ENCODE measurements around the gene CCDC14.

The CCDC14 gene

GRCh38 chr3:123884993-123885392 lies 76.0 kb downstream of the CCDC14 start:
- DNase-seq (ENCODE audit: low read depth) = no peak
- TF ChIP-seq CTCF (IDR thresholded peaks at IDR 0.05; ENCODE audit: control insufficient read depth, insufficient read depth, low read depth, low read length, missing control alignments) = no peak
- H3K4me3 ChIP-seq (ENCODE audit: control insufficient read depth, low read depth, low read length) = no peak overlapping the region; the same call in 1 of the 2 replicates

GRCh38 chr3:123884203-123884831 lies 76.7 kb downstream of the CCDC14 start, which contains the start of gene MYLK:
Gene MYLK (minus strand): TSS chr3:123884332. CDS start chr3:123793841, 90,491 bp downstream.
- DNase-seq (ENCODE audit: low read depth) = peak; percentile 83
- peak within 1 kb of the TSS; percentile 89 for H3K4me3 ChIP-seq (ENCODE audit: control insufficient read depth, low read depth, low read length)
- TF ChIP-seq CTCF (IDR thresholded peaks at IDR 0.05; ENCODE audit: control insufficient read depth, insufficient read depth, low read depth, low read length, missing control alignments) = no peak

- peak overlapping the region; percentile 89 for H3K4me3 ChIP-seq (ENCODE audit: control insufficient read depth, low read depth, low read length)
- TF ChIP-seq CTCF (IDR thresholded peaks at IDR 0.05; ENCODE audit: control insufficient read depth, insufficient read depth, low read depth, low read length, missing control alignments) = no peak
- no peak for DNase-seq (ENCODE audit: low read depth)
Observed at GRCh38 chr3:123883701-123884202, 77.3 kb downstream of the CCDC14 start.

- no peak for DNase-seq (ENCODE audit: low read depth)
- TF ChIP-seq CTCF (IDR thresholded peaks at IDR 0.05; ENCODE audit: control insufficient read depth, insufficient read depth, low read depth, low read length, missing control alignments) = no peak
- peak overlapping the region; percentile 89 for H3K4me3 ChIP-seq (ENCODE audit: control insufficient read depth, low read depth, low read length)
Observed at GRCh38 chr3:123883111-123883510, 77.9 kb downstream of the CCDC14 start.

GRCh38 chr3:123881771-123882170 lies 79.3 kb downstream of the CCDC14 start:
- no peak for TF ChIP-seq CTCF (IDR thresholded peaks at IDR 0.05; ENCODE audit: control insufficient read depth, insufficient read depth, low read depth, low read length, missing control alignments)
- no peak for DNase-seq (ENCODE audit: low read depth)
- peak overlapping the region; percentile 19 for H3K4me3 ChIP-seq (ENCODE audit: control insufficient read depth, low read depth, low read length)

GRCh38 chr3:123880998-123881561 lies 79.9 kb downstream of the CCDC14 start:
- DNase-seq (ENCODE audit: low read depth) = no peak
- TF ChIP-seq CTCF (IDR thresholded peaks at IDR 0.05; ENCODE audit: control insufficient read depth, insufficient read depth, low read depth, low read length, missing control alignments) = peak; percentile 78
- no peak overlapping the region for H3K4me3 ChIP-seq (ENCODE audit: control insufficient read depth, low read depth, low read length)

Measured in AG09309 (cell line).